OCI-LY7 (cell line): ENCODE data around the gene HIF1A. TPM values are rescaled to one million over a fixed set of nuclear protein-coding genes. Genes with fewer than 3 reads are reported as not detected.
A peak's percentile ranks its signal among the peaks of the same experiment; 100 is the strongest.

Experiments
- BruUV-seq: library from RNA; stranded (reverse); fragments of 400-500 nt; replicated peaks from 2 replicates; lab custom pipeline; 2021; lab: Mats Ljungman, UMichigan
- CTCF ChIA-PET: fragments of 300-600 bp; sonication (Branson Sonifier 250); formaldehyde crosslinking; loops from one replicate; lab custom pipeline; 2022; ENCODE audit warnings: antibody characterized with exemption; ENCODE audit not compliant: unreplicated experiment; lab: Charles Lee
- POLR2A ChIA-PET: fragments of 300-600 bp; sonication (Branson Sonifier 250); formaldehyde crosslinking; loops from one replicate; lab custom pipeline; 2022; ENCODE audit warnings: antibody characterized with exemption; lab: Charles Lee
- DNase-seq: peaks from one replicate; pipeline ENCODE4 v3.0.0-alpha.2; 2015; ENCODE audit warnings: low spot score
- H2AFZ ChIP-seq: fragments of 200-600 bp; sonication (generic), shearing (Covaris generic); 2 replicates; pipeline ENCODE4 v1.6.1; 2014; ENCODE audit warnings: mild to moderate bottlenecking, antibody characterized with exemption, low read length, moderate library complexity
- H3K27ac ChIP-seq: fragments of 200-600 bp; sonication (generic); 2 replicates; pipeline ENCODE4 v1.5.1; 2014; ENCODE audit warnings: mixed run types, low read depth, mild to moderate bottlenecking, moderate library complexity, low read length, inconsistent platforms; ENCODE audit not compliant: poor library complexity, severe bottlenecking
- H3K36me3 ChIP-seq: fragments of 200-600 bp; sonication (generic); 2 replicates; pipeline ENCODE4 v1.6.1; 2014; ENCODE audit warnings: mild to moderate bottlenecking, antibody characterized with exemption, low read length, moderate library complexity, mixed read lengths; ENCODE audit not compliant: insufficient read depth
- H3K4me1 ChIP-seq: fragments of 200-600 bp; sonication (generic); 2 replicates; pipeline ENCODE4 v1.5.1; 2014; ENCODE audit warnings: mild to moderate bottlenecking, low read length; ENCODE audit not compliant: insufficient read depth, poor library complexity, severe bottlenecking
- H3K4me2 ChIP-seq: fragments of 200-600 bp; sonication (generic); 2 replicates; pipeline ENCODE4 v1.6.1; 2014; ENCODE audit warnings: mild to moderate bottlenecking, low read length
- H3K4me3 ChIP-seq: fragments of 200-600 bp; sonication (generic); 2 replicates; pipeline ENCODE4 v1.5.1; 2014; ENCODE audit warnings: mild to moderate bottlenecking, low read depth, low read length; ENCODE audit not compliant: poor library complexity, severe bottlenecking
- H3K79me2 ChIP-seq: fragments of 200-600 bp; sonication (generic); 2 replicates; pipeline ENCODE4 v1.6.1; 2016; ENCODE audit warnings: low read depth, mild to moderate bottlenecking, low read length, moderate library complexity, mixed read lengths; ENCODE audit not compliant: insufficient read depth
- H3K9me2 ChIP-seq: fragments of 200-600 bp; sonication (generic); 2 replicates; pipeline ENCODE4 v1.6.1; 2016; ENCODE audit warnings: mild to moderate bottlenecking, low read length, mixed read lengths; ENCODE audit not compliant: insufficient read depth
- H3K9me3 ChIP-seq: fragments of 200-600 bp; sonication (generic); 2 replicates; pipeline ENCODE4 v1.6.1; 2014; ENCODE audit warnings: mild to moderate bottlenecking, mixed run types, low read length, mixed read lengths
- H4K20me1 ChIP-seq: fragments of 200-600 bp; sonication (generic); 2 replicates; pipeline ENCODE4 v1.6.1; 2014; ENCODE audit warnings: mild to moderate bottlenecking, antibody characterized with exemption, low read length, moderate library complexity, mixed read lengths; ENCODE audit not compliant: insufficient read depth
- CTCF ChIP-seq: fragments of 200-600 bp; sonication (generic); conservative IDR thresholded peaks from 2 replicates; pipeline ENCODE4 v1.5.1; 2014; ENCODE audit warnings: mild to moderate bottlenecking, antibody characterized with exemption, low read length, moderate library complexity, mixed read lengths
- EZH2phosphoT487 ChIP-seq: fragments of 200-600 bp; sonication (generic); IDR thresholded peaks from 2 replicates; pipeline ENCODE4 v1.6.1; 2018; ENCODE audit warnings: low read depth, borderline replicate concordance, mild to moderate bottlenecking, mixed run types, antibody characterized with exemption, low read length, moderate library complexity, mixed read lengths
- intact Hi-C: fragments of 100-400 bp; cut with micrococcal nuclease; formaldehyde crosslinking; loops from one replicate; pipeline ENCODE4 v1.10.0; 2022; ENCODE audit not compliant: unreplicated experiment
- total RNA-seq, 2 experiments: library from RNA; depleted of rRNA in 1 of 2; stranded (reverse); fragments of >200 nt in 1 of 2; shearing (Covaris generic) in 1 of 2; gene quantifications; 2 replicates each; pipeline ENCODE4 v1.2.3, GENCODE V29; 2014 to 2022

Gene HIF1A
- total RNA-seq, 2 experiments from 2014 or later = 71.7 to 88.1 TPM

- Histone ChIP-seq H3K36me3 (peaks cover 34% of the 10 kb centered on the region), H3K4me3 (peak overlapping the region; percentile 91), H3K27ac (peak overlapping the region; percentile 74), H3K9me2 (no peaks in the 10 kb centered on the region), H4K20me1 (peaks cover 54% of the 10 kb centered on the region), H2AFZ (no peak overlapping the region), H3K4me1 (peaks cover 57% of the 10 kb centered on the region), H3K9me3 (no peaks in the 10 kb centered on the region), H3K4me2 (peak overlapping the region; percentile 96), H3K79me2 (peaks cover 81% of the 10 kb centered on the region)
- ChIA-PET CTCF (interaction anchor here (1.0 kb wide), 1 partner anchor 222 kb away, joined by 3 read pairs; no protein-coding TSS in a partner anchor), POLR2A (interaction anchor here (0.5 to 5.5 kb wide), 19 partner anchors 8 to 222 kb away, joined by 3 to 79 read pairs (median 6); no protein-coding TSS in a partner anchor)
- TF ChIP-seq EZH2phosphoT487 (no peak), CTCF (no peak)
- DNase-seq = peak; percentile 58
- intact Hi-C loops = loop anchor here (1.0 to 5.0 kb wide), 3 partner anchors 21 to 384 kb away; no protein-coding TSS in a partner anchor
- BruUV-seq = no TSS peak
Measured at GRCh38 chr14:61698206-61698980, 3.1 kb downstream of the HIF1A start.

GRCh38 chr14:61699027-61699426 lies 3.7 kb downstream of the HIF1A start:
- ChIA-PET CTCF (no interaction called here), POLR2A (interaction anchor here (0.6 to 5.5 kb wide), 15 partner anchors 7 to 222 kb away, joined by 3 to 79 read pairs (median 5); no protein-coding TSS in a partner anchor)
- BruUV-seq = no TSS peak
- Histone ChIP-seq H3K9me2 (no peaks in the 10 kb centered on the region), H3K4me2 (peak overlapping the region; percentile 96), H3K4me3 (peak overlapping the region; percentile 91), H3K79me2 (peaks cover 87% of the 10 kb centered on the region), H3K27ac (peak overlapping the region; percentile 74), H4K20me1 (peaks cover 58% of the 10 kb centered on the region), H3K4me1 (peaks cover 62% of the 10 kb centered on the region), H2AFZ (no peak overlapping the region), H3K36me3 (peaks cover 34% of the 10 kb centered on the region), H3K9me3 (no peaks in the 10 kb centered on the region)
- TF ChIP-seq CTCF (no peak), EZH2phosphoT487 (no peak)
- DNase-seq = peak; percentile 38
- intact Hi-C loops = loop anchor here (5.0 kb wide), 1 partner anchor 383 kb away; no protein-coding TSS in a partner anchor
